Choroid plexus epithelial cell (primary cell): ENCODE measurements around the gene GEMIN7.
"Not testable (repeated sequence)": the region's sequence is repeated elsewhere in the genome, so short reads cannot be mapped to it uniquely, and the experiment has no call there.

Experiments
- DNase-seq: peaks from one replicate; pipeline ENCODE4 v3.0.0-alpha.2; 2010; ENCODE audit warnings: low read depth
- H3K4me3 ChIP-seq: 2 replicates; pipeline ENCODE4 v1.5.1; 2011; ENCODE audit warnings: low read depth, mild to moderate bottlenecking, control low read depth, low read length, moderate library complexity
- CTCF ChIP-seq: conservative IDR thresholded peaks from 2 replicates; pipeline ENCODE4 v1.5.1; 2011; ENCODE audit warnings: low read depth, mild to moderate bottlenecking, control low read depth, inconsistent platforms, low read length, moderate library complexity

The GEMIN7 gene

GRCh38 chr19:45104658-45105349 lies 25.7 kb downstream of the GEMIN7 start:
- H3K4me3 ChIP-seq = no peak overlapping the region
- DNase-seq = no peak
- TF ChIP-seq CTCF = no peak

- H3K4me3 ChIP-seq, DNase-seq: not testable (repeated sequence)
These were observed 27.3 kb downstream of the GEMIN7 start for GRCh38 chr19:45106363-45106762.

- TF ChIP-seq CTCF = no peak
- no peak overlapping the region for H3K4me3 ChIP-seq
- DNase-seq = no peak
These were observed 28.6 kb downstream of the GEMIN7 start for GRCh38 chr19:45107621-45108150.

GRCh38 chr19:45110851-45111266 lies 31.8 kb downstream of the GEMIN7 start:
- TF ChIP-seq CTCF = no peak
- no peak overlapping the region for H3K4me3 ChIP-seq
- no peak for DNase-seq

- no peak for DNase-seq
- no peak overlapping the region for H3K4me3 ChIP-seq
- peak; percentile 21 for TF ChIP-seq CTCF
These were observed 33.2 kb downstream of the GEMIN7 start for GRCh38 chr19:45112111-45112827.

GRCh38 chr19:45113628-45114027 lies 34.6 kb downstream of the GEMIN7 start:
- TF ChIP-seq CTCF = no peak
- no peak overlapping the region for H3K4me3 ChIP-seq
- DNase-seq = no peak

GRCh38 chr19:45114116-45114515 lies 35.1 kb downstream of the GEMIN7 start:
- no peak overlapping the region for H3K4me3 ChIP-seq
- DNase-seq = no peak
- no peak for TF ChIP-seq CTCF
